NT2/D1 (cell line): ENCODE measurements around the gene ACSF3.

Source experiments
- SUZ12 ChIP-seq: IDR thresholded peaks from 2 replicates; pipeline ENCODE4 v1.6.1; 2011; ENCODE audit not compliant: insufficient read length, insufficient read depth; ENCODE audit errors: extremely low read depth
- YY1 ChIP-seq: IDR thresholded peaks from 2 replicates; pipeline ENCODE4 v1.6.1; 2011; ENCODE audit not compliant: insufficient read length, insufficient read depth
- ZNF274 ChIP-seq: IDR thresholded peaks from 2 replicates; pipeline ENCODE4 v1.6.1; 2011; ENCODE audit warnings: mild to moderate bottlenecking, low read depth, low read length

GRCh38 chr16:89098767-89099430, 5.2 kb downstream of the ACSF3 start:
- TF ChIP-seq YY1, result no peak
- TF ChIP-seq SUZ12, result no peak
- no peak for TF ChIP-seq ZNF274
